Measurements from ENCODE around the gene TTLL9. TPM values are rescaled to one million over a fixed set of nuclear protein-coding genes. Genes with fewer than 3 reads are reported as not detected.

TTLL9 gene
- total and polyA plus RNA-seq, 2 donors, result 0.20 to 0.26 TPM

DNA sequence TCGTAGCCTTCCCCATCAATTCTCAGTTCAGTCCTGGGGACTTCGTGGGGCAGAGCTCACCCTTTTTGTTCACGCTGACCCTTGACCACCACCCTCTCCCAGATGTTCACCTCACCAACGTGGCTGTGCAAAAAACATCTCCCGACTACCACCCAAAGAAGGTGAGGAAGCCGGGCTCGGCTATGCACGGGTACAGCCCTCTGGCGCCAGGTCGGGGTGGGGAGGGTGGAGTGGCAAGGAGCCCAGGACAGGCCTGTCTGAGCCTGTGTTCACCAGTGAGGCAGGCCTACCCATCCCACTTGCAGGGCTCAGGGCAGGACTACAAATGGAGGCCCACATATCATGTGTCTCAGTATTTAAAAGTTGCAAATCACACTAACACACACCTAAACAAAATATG lies 63.3 kb downstream of the TTLL9 start:
- Histone ChIP-seq H3K27ac (ENCODE audit: low read depth) (no peak overlapping the region), H3K36me3 (ENCODE audit: insufficient read depth) (no peaks in the 10 kb centered on the region), H3K4me3 (ENCODE audit: low read depth, low read length) (no peak overlapping the region), H3K4me1 (ENCODE audit: insufficient read depth) (no peaks in the 10 kb centered on the region)
- no peak for DNase-seq (ENCODE audit: extremely low spot score)
- 83% methylated on average over 10 of the region's 10 CpGs for WGBS

DNA sequence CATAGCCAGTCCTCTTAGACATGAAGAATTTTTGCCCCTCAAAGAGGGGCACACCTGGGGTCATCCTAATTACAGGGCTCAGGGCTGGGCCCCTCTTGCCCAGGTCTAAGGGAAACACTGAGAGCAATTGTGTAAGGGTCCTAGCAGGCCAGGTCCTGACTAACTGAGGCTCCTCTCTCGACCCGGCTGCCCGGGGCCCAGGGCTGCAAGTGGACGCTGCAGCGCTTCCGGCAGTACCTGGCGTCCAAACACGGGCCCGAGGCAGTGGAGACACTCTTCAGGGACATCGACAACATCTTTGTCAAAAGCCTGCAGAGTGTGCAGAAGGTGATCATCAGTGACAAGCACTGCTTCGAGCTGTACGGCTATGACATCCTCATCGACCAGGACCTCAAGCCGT lies 64.1 kb downstream of the TTLL9 start:
- H3K4me3 ChIP-seq (ENCODE audit: low read depth, low read length), result no peak overlapping the region
- 88% methylated on average over 14 of the region's 14 CpGs for WGBS
- H3K4me1 ChIP-seq (ENCODE audit: insufficient read depth), result no peaks in the 10 kb centered on the region
- H3K36me3 ChIP-seq (ENCODE audit: insufficient read depth), result no peaks in the 10 kb centered on the region
- DNase-seq (ENCODE audit: extremely low spot score), result no peak
- H3K27ac ChIP-seq (ENCODE audit: low read depth), result no peak overlapping the region

DNA sequence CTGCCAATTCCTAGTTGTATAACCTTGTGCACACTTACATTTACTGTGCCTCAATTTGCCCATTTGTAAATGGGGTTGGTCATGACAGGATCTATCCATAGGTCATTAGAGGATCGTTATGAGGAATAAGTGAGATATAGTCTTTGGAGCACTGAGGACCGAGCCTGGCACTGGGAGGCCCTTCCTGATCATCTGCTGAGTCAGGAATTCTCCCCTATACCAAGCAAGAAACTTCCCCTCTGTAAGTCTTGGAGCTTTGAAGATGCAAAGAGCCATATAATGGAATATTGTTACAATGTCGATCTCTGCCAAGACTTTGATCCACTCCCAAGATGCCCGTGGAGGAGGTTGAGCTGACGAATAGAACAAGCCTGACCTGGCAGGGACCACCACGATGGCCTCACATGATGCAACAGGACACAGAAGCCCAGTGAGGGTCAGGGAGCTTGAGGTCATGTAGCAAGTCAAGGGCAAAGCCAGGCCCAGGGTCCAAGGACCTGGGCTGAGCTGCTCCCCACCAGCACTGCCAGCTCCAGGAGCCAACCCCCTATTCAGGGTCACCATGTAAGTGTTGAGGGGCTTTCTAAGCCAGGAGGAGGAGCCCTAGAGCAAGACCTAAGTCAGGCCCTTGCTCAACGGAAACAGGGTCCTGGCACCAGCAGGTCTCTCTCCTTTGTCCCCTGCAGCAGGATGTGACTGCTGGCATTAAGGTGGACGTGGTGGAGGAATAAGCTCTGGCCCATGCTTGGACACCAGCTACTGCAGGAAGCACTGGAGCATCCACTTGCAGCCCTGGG lies 64.7 kb downstream of the TTLL9 start:
- H3K4me3 ChIP-seq (ENCODE audit: low read depth, low read length), result no peak overlapping the region
- no peaks in the 10 kb centered on the region for H3K4me1 ChIP-seq (ENCODE audit: insufficient read depth)
- no peak for DNase-seq (ENCODE audit: extremely low spot score)
- no peak overlapping the region for H3K27ac ChIP-seq (ENCODE audit: low read depth)
- WGBS, result 71% methylated on average over 8 of the region's 8 CpGs
- H3K36me3 ChIP-seq (ENCODE audit: insufficient read depth), result no peaks in the 10 kb centered on the region

DNA sequence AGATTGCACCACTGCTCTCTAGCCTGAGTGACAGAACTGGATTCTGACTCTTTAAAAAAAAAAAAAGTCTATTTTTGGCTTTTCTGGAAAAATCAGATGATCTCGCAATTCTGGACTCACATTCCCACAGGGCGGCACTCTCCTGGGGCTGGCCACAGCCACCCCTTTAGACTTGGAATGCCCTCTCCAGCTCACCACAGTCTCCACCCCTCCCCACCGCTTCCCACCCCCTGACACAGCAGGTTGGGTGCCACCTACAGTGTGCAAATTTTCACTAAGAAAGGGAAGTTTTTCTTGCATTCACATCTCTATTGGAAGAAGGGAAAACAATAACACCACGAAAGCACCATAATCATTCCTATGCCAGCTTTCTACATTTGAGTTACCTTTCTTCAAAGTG lies 66.0 kb downstream of the TTLL9 start:
- 66% methylated on average over 4 of the region's 4 CpGs for WGBS
- H3K27ac ChIP-seq (ENCODE audit: low read depth), result no peak overlapping the region
- no peaks in the 10 kb centered on the region for H3K36me3 ChIP-seq (ENCODE audit: insufficient read depth)
- no peaks in the 10 kb centered on the region for H3K4me1 ChIP-seq (ENCODE audit: insufficient read depth)
- DNase-seq (ENCODE audit: extremely low spot score), result no peak
- H3K4me3 ChIP-seq (ENCODE audit: low read depth, low read length), result no peak overlapping the region

DNA sequence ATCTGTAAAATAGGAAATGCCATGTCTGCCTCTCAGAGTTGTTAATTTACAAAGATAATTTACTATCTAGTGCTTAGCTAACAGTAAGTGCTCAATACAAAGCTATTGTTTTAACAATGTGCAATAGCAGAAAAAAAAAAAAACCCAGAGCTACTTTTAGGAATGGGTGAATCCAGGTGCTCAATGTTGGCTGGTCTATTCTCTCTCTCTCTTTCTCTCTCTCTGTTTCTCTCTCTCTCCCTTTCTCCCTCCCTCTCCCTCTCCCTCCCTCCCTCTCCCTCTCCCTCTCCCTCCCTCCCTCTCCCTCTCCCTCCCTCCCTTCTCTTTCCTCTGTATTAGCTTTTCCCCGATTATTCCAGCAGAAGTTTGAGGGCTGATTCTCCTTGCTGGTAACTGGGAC lies 67.4 kb downstream of the TTLL9 start:
- 42% methylated on average over 1 of the region's 1 CpG for WGBS

DNA sequence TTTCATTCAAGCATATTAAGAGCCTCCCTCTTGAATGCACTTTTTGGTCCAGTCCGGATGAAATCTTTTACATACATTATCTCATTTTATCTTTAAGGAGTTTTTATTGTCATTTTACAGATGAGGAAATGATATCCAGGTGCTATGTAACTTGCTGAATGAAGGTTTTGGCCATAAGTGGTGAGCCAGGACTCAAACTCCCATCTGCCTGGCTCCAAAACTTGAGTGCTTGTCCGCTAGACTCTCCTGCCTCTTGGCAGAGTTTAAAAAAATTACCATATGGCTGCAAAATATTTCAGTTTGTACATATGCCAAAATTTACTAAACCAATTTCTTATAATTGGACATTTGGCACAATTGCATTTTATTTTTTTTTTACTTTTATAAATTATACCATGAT lies 69.2 kb downstream of the TTLL9 start:
- Histone ChIP-seq H3K27ac (ENCODE audit: low read depth) (no peak overlapping the region), H3K36me3 (ENCODE audit: insufficient read depth) (no peaks in the 10 kb centered on the region), H3K4me3 (ENCODE audit: low read depth, low read length) (no peak overlapping the region), H3K4me1 (ENCODE audit: insufficient read depth) (no peaks in the 10 kb centered on the region)
- WGBS, result 93% methylated on average over 2 of the region's 2 CpGs
- DNase-seq (ENCODE audit: extremely low spot score), result no peak

More for the DNA sequence above, 67.4 kb downstream of the TTLL9 start:
- no peaks in the 10 kb centered on the region for H3K36me3 ChIP-seq (ENCODE audit: insufficient read depth)
- no peak overlapping the region for H3K27ac ChIP-seq (ENCODE audit: low read depth)
- no peaks in the 10 kb centered on the region for H3K4me1 ChIP-seq (ENCODE audit: insufficient read depth)
- DNase-seq (ENCODE audit: extremely low spot score), result no peak
- no peak overlapping the region for H3K4me3 ChIP-seq (ENCODE audit: low read depth, low read length)

DNA sequence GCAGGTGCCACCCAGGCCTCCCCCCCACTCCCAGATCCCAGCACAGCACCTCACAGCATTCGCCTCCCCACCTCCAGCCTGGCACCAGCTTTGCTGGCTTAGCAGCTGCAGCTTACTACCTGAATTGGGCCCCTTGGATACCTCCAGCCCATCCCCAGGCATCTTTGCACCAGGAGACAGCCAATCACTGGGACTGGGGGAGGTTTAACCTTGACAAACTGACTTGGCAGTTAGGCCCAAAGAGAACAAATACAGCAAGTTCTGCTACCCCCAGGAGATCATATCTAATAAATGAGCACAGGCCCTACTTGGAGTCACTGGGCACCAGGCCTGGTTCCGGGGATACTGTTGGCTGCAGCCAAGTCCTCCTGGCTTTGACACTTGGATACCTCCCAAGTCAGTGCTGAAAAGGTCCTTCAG lies 72.6 kb downstream of the TTLL9 start:
- no peak for DNase-seq (ENCODE audit: extremely low spot score)
- H3K36me3 ChIP-seq (ENCODE audit: insufficient read depth), result no peaks in the 10 kb centered on the region
- no peak overlapping the region for H3K27ac ChIP-seq (ENCODE audit: low read depth)
- no peaks in the 10 kb centered on the region for H3K4me1 ChIP-seq (ENCODE audit: insufficient read depth)
- 52% methylated on average over 2 of the region's 2 CpGs for WGBS
- no peak overlapping the region for H3K4me3 ChIP-seq (ENCODE audit: low read depth, low read length)

DNA sequence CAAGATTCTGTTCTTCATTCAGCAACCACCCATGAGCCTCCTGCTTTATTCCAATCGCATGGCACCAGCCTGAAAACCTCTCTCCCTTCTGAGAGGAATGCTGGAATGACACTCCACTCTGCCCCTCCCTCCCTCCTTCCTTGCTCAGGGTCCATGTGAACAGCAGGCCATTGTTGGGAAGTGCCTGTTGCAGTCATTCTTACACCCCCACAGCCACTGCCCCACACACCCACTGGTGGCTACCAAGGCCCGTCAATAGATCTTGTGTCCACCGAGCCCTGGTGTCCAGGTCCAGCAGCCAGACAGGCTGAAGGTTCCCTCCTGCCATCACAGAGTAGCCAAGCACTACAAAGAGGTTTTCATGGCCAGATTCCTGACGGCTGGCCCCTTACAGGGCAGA lies 74.9 kb downstream of the TTLL9 start:
- H3K27ac ChIP-seq (ENCODE audit: low read depth), result no peak overlapping the region
- H3K4me3 ChIP-seq (ENCODE audit: low read depth, low read length), result no peak overlapping the region
- DNase-seq (ENCODE audit: extremely low spot score), result no peak
- H3K4me1 ChIP-seq (ENCODE audit: insufficient read depth), result no peaks in the 10 kb centered on the region
- 82% methylated on average over 4 of the region's 4 CpGs for WGBS
- H3K36me3 ChIP-seq (ENCODE audit: insufficient read depth), result no peaks in the 10 kb centered on the region

DNA sequence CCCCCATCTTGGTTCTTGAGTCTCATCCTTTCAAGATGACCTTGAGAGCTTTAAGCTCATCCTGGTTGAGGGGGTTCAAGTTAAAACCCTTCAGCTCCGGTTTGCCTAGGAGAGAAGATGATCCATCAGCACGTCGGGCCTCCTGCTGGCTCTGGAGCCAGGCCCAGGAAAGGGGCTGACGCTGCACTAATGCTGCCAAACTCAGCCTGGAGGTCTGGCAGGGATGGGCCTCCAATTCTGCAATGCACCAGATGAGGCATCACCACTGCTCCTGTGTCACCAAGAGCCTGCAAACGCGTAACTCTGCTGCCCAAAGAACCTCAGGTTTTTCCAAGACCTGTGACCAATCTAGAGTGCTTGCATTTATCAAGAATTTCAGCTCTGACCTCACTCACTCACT lies 75.4 kb downstream of the TTLL9 start:
- WGBS, result 48% methylated on average over 6 of the region's 6 CpGs
- DNase-seq (ENCODE audit: extremely low spot score), result no peak
- H3K4me3 ChIP-seq (ENCODE audit: low read depth, low read length), result no peak overlapping the region
- no peaks in the 10 kb centered on the region for H3K36me3 ChIP-seq (ENCODE audit: insufficient read depth)
- H3K4me1 ChIP-seq (ENCODE audit: insufficient read depth), result no peaks in the 10 kb centered on the region
- no peak overlapping the region for H3K27ac ChIP-seq (ENCODE audit: low read depth)

DNA sequence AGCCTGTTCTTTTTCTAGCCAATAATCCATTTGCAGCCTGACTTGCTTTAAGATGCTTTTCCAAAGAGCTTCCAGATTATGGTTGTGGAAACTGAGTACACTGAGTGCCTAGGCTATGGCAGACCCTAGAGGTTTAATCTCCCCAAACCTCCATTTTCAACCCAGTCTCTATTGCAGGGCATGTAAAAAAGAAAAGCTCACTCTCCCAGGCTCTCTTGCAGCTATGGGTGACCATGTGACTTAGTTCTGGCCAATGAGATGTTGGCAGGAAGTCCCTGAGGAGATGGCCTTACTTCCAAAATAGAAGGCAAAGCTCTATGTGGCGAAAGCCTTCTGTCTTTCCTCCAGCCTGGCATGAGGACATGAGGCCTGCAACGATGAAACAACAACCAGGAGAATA lies 77.6 kb downstream of the TTLL9 start:
- no peak for DNase-seq (ENCODE audit: extremely low spot score)
- H3K27ac ChIP-seq (ENCODE audit: low read depth), result no peak overlapping the region
- H3K36me3 ChIP-seq (ENCODE audit: insufficient read depth), result no peaks in the 10 kb centered on the region
- WGBS, result 97% methylated on average over 2 of the region's 2 CpGs
- no peaks in the 10 kb centered on the region for H3K4me1 ChIP-seq (ENCODE audit: insufficient read depth)
- H3K4me3 ChIP-seq (ENCODE audit: low read depth, low read length), result no peak overlapping the region

DNA sequence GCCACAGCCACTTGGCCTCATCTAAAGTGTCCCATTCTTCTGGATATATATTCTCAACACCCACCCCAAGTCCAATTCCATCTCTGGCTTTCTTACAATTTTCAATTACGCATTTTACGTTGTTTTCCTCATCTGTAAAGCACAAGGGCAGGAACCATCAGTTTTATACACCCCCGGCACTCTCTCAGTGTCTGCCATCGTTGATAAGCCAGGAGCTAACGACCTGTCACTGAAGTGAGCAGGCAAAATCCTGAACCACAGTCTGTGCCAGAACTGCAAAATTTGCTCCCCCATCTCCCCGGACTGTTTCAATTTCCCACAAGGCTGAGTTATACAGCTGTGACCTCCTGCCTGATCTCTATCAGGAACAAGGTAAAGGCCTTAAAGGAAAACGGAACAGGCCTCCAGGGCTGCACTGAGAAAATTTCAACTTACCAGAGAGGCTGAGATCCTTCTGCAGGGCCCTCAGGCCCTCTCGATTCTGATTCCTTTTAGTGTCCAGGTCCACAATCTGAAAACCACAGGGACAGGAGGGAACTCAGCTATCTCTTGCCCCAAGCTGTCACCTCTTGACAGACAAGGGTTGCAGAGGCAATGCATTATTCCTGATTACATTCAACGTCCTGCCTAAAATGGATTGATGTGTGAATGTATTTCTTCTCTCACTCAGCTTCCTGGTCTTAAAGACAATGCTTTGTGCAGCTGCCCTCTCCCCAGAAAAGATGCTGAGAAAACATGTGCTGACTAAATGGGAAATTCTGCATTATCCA lies 79.6 kb downstream of the TTLL9 start:
- Histone ChIP-seq H3K27ac (ENCODE audit: low read depth) (no peak overlapping the region), H3K4me3 (ENCODE audit: low read depth, low read length) (no peak overlapping the region), H3K36me3 (ENCODE audit: insufficient read depth) (no peaks in the 10 kb centered on the region), H3K4me1 (ENCODE audit: insufficient read depth) (no peaks in the 10 kb centered on the region)
- DNase-seq (ENCODE audit: extremely low spot score), result no peak
- 70% methylated on average over 9 of the region's 9 CpGs for WGBS

DNA sequence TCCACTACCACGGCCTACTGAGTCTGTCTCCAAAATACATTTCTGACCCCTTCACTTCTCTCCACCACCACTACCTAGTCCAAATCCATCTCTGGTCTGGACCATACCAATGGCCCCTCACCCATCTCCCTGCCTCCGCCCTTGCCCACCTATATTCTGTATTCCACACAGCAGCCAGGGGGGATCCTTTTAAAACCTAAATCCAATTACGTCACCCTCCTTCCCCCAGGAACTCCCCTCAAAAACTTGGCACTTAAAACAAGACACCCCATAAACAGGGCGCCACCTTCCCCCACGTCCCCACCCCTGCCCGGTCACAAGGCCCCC lies 80.7 kb downstream of the TTLL9 start:
- DNase-seq (ENCODE audit: extremely low spot score), result no peak
- no peaks in the 10 kb centered on the region for H3K4me1 ChIP-seq (ENCODE audit: insufficient read depth)
- peak overlapping the region; percentile 86 for H3K4me3 ChIP-seq (ENCODE audit: low read depth, low read length)
- 8% methylated on average over 6 of the region's 6 CpGs for WGBS
- no peak overlapping the region for H3K27ac ChIP-seq (ENCODE audit: low read depth)
- H3K36me3 ChIP-seq (ENCODE audit: insufficient read depth), result no peaks in the 10 kb centered on the region

DNA sequence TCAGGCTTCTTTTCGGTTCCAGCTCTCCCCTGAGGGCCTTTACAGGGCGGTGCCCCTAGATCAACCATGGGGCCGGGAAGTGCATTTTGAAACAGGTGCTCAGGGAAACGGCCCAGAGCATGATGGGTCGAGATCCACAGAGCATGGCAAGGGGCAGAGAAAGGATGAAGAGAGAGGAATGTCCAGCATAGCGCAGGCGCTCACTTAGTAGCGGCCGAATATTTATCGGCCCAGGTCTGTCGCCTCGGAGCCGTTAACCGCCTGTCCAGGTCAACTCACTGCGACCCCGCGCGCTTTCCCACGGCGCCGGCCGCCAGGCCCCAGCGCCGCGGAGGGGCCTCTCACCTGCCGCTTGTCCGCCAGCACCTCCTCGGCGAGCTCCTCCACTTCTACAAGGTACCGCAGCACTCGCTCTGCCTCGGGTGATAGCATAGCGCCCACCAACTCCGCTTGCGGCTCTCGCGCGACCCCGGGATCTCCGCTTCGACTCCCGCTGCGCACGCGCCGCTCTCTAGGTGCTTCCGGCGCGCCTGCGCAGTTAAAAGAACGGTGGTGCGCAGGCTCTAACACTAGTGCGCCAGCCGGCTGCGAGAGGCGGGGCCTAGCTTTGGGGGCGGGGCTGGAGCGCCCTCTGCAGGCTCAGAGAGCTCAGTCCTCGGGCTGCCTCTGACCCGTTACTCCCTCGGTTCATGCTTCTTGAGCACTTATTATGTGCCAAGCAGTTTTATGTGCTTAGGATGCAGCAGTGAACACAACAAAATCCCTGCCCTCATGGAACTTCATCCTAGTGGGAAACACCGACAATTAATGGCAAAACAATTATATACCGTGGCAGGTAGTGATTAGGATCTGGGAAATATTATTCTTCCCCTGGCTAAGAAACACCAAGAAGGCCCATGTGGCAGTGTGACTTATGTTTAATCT lies 81.4 kb downstream of the TTLL9 start, which contains the start of gene PDRG1:
Gene PDRG1, minus strand, starts transcription at position 517 of the 924 bp plus-strand sequence. Its CDS starts 85 bp downstream, at position 432.
- no peaks in the 10 kb centered on the region for H3K4me1 ChIP-seq (ENCODE audit: insufficient read depth)
- H3K4me3 ChIP-seq (ENCODE audit: low read depth, low read length), result peak within 1 kb of the TSS; percentile 86
- DNase-seq (ENCODE audit: extremely low spot score), result peak; percentile 83
- H3K27ac ChIP-seq (ENCODE audit: low read depth), result no peak within 1 kb of the TSS
- WGBS, result under 1% methylated on average over 63 of the region's 63 CpGs
- no peaks in the 10 kb centered on the region for H3K36me3 ChIP-seq (ENCODE audit: insufficient read depth)

Data from urinary bladder (tissue), 4 donors.